Measurements from ENCODE around the gene DCBLD1. TPM values are rescaled to one million over a fixed set of nuclear protein-coding genes. Genes with fewer than 3 reads are reported as not detected.

The DCBLD1 gene
- total and polyA plus RNA-seq, 2 of the 4 experiments (the other 2 are of a cell fraction), result 21.1 to 27.8 TPM

DNA sequence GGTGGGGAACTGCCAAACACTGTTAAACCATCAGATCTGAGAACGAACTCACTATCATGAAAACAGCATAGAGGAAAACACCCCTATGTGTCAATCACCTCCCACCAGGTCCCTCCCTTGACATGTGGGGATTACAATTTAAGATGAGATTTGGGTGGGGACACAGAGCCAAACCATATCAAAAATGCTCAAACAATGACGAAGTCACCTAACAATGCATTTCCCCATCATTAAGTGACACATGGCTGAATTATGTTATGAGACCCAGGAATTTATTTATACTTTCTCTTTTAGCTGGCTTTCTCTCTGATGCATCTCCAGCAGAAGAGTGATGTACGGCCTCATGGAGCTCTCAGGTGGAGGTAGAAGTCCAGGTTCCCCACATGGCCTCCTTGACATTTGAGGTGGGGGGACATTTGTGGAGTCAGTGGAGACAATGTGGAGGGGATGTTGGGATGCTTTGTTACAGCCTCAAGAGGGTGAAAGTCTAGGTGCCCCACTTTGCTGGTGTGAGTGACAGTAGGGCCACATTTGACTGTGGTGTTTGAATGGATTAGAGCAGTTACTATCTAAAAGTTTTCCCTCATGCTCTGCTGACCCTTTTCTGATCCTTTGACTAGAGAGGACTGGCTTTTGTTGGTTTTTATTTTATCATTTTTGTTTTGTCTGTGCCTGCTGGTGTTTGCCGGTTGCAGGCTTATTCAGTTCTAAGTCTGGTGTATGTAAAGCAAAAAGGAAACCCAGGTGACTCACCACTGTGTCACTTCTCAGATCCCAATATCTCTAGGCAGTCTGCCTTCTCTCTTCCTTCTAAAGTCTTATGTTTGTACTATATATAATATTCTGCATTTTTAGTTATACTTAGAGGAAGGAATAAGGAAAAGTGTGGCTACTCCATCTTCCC, 18.5 kb upstream of the DCBLD1 start:
- no peaks in the 10 kb centered on the region for H3K27me3 ChIP-seq (ENCODE audit: control insufficient read depth, insufficient read depth, low read length)
- no peak overlapping the region; the same call in 1 of the 2 replicates for H3K4me3 ChIP-seq (ENCODE audit: insufficient read depth, low read depth, low read length)
- H3K4me1 ChIP-seq (ENCODE audit: control insufficient read depth, insufficient read depth, low read length), result peaks cover 10% of the 10 kb centered on the region
- in situ Hi-C loops (cut with MboI; ENCODE audit: low sequenced_read_pairs) (no loop called here), intact Hi-C loops (cut with micrococcal nuclease) (no loop called here), dilution Hi-C loops (cut with HindIII; ENCODE audit: low sequenced_read_pairs, unreplicated experiment) (no loop called here)
- peak overlapping the region; percentile 82 for H2BK120ac ChIP-seq (ENCODE audit: low read depth, low read length)
- TF ChIP-seq CEBPB (IDR thresholded peaks at IDR 0.05; ENCODE audit: low read depth, low read length) (peak; percentile 64; the same call in 1 of the 2 replicates), RCOR1 (IDR thresholded peaks at IDR 0.05; ENCODE audit: insufficient replicate concordance, low read length) (no peak), FOS (IDR thresholded peaks at IDR 0.05; ENCODE audit: low read depth, low read length) (peak; percentile 78), RAD21 (IDR thresholded peaks at IDR 0.05; ENCODE audit: low read length) (no peak)
- H4K20me1 ChIP-seq (ENCODE audit: insufficient read depth, low read length), result no peaks in the 10 kb centered on the region; the same call in 1 of the 2 replicates
- H3K4me2 ChIP-seq (ENCODE audit: low read depth, low read length), result peak overlapping the region; percentile 91
- POLR2A ChIA-PET (ENCODE audit: unreplicated experiment), result interaction anchor here (0.6 kb wide), 1 partner anchor 115 kb away, joined by 3 read pairs; no protein-coding TSS in a partner anchor
- peak overlapping the region; percentile 25 for H2AFZ ChIP-seq (replicated peaks; ENCODE audit: low read length, poor library complexity)
- no peak overlapping the region for H3K9ac ChIP-seq (ENCODE audit: low read depth, low read length)
- peak overlapping the region; percentile 63 to 77 for H4K8ac ChIP-seq (ENCODE audit: low read depth in 2 of 2, low read length in 2 of 2)
- H3K56ac ChIP-seq (ENCODE audit: extremely low read depth, insufficient read depth, low read length), result peak overlapping the region; percentile 72; the same call in 1 of the 2 replicates
- no TSS peak for BruUV-seq (replicated peaks)
- peak overlapping the region; percentile 45 for H2AK5ac ChIP-seq (ENCODE audit: low read depth, low read length)
- peak overlapping the region; percentile 85 for H3K18ac ChIP-seq (ENCODE audit: low read depth, low read length)
- peak overlapping the region; percentile 76 for H2BK5ac ChIP-seq (ENCODE audit: low read depth, low read length, poor library complexity, severe bottlenecking)
- peak; percentile 95 for ATAC-seq (ENCODE audit: low read depth)
- H4K5ac ChIP-seq (ENCODE audit: low read depth, low read length), result peak overlapping the region; percentile 83
- H3K27ac ChIP-seq (ENCODE audit: insufficient read depth, low read length), result peak overlapping the region; percentile 62
- H3K36me3 ChIP-seq (ENCODE audit: control insufficient read depth, insufficient read depth, low read length), result no peaks in the 10 kb centered on the region
- peak overlapping the region; percentile 7 for H2AK9ac ChIP-seq (replicated peaks; ENCODE audit: low read depth, low read length, poor library complexity)
- peak overlapping the region; percentile 80; the same call in 1 of the 2 replicates for H3K23ac ChIP-seq (ENCODE audit: low read depth, low read length)
- no peaks in the 10 kb centered on the region for H3K9me3 ChIP-seq (ENCODE audit: control insufficient read depth, insufficient read depth, low read length)
- H4K91ac ChIP-seq (ENCODE audit: insufficient read depth, low read depth, low read length), result peak overlapping the region; percentile 74
- H3K14ac ChIP-seq (replicated peaks; ENCODE audit: low read depth, low read length), result peak overlapping the region; percentile 66
- DNase-seq, result peak; percentile 90
- no peaks in the 10 kb centered on the region for H3K79me1 ChIP-seq (ENCODE audit: low read depth in 1 of 2, low read length in 2 of 2)
- CTCF ChIA-PET, result interaction anchor here (1.2 kb wide), 1 partner anchor 13 kb away, joined by 3 read pairs; no protein-coding TSS in a partner anchor
- peak overlapping the region; percentile 87 for H2BK15ac ChIP-seq (ENCODE audit: low read depth, low read length)
- no peaks in the 10 kb centered on the region for H3K9me1 ChIP-seq (ENCODE audit: insufficient read depth, low read length)
- peak overlapping the region; percentile 72 for H3K4ac ChIP-seq (ENCODE audit: low read depth, low read length)
- WGBS, 2 experiments (ENCODE audit: extremely low coverage in 2 of 2, insufficient read length in 1 of 2), result no CpG with 5 or more reads among the region's 4 CpGs
- peak overlapping the region; percentile 88 for H2BK20ac ChIP-seq (ENCODE audit: low read depth, low read length)
